Measurements from ENCODE around the gene GHR. TPM values are rescaled to one million over a fixed set of nuclear protein-coding genes. Genes with fewer than 3 reads are reported as not detected.

Gene GHR
- total and polyA plus RNA-seq, 2 of the 8 experiments (the other 6 are each of a cell fraction or from before 2014, with no cell fraction given), result 0.15 to 0.19 TPM

DNA sequence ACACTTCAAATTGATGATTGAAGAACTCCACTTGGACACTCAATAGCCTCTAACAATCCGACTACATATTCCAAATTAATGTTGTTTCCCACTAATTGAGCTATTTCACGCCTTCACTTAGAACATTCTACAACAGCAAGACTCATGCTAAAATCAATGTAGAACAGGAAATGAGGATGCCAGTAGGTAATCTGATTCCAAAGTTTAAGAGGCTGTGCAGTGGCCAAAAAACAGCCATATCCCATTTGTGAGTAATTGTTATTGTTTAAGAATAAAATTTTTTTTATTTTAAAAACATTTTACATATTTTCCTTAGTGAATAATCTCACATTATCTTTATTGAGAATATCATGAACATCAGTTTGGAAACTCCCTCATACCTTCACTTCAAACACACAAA, 35.7 kb upstream of the GHR start:
- no peak overlapping the region for H2AK5ac ChIP-seq (ENCODE audit: low read depth, low read length)
- H2BK12ac ChIP-seq (ENCODE audit: low read depth, low read length), result no peak overlapping the region
- no peak overlapping the region for H3K4me3 ChIP-seq (ENCODE audit: extremely low read depth in 1 of 4, insufficient read depth in 2 of 4, low read depth in 3 of 4, low read length in 4 of 4)
- FAIRE-seq (no peak), DNase-seq (ENCODE audit: low read depth in 1 of 2, low spot score in 2 of 2) (no peak)
- no peak overlapping the region for H3K9ac ChIP-seq (replicated peaks in 1 of 4; ENCODE audit: extremely low read depth in 1 of 4, low read depth in 3 of 4, low read length in 3 of 4)
- H3K79me1 ChIP-seq (ENCODE audit: low read depth, low read length), result no peaks in the 10 kb centered on the region
- H2BK120ac ChIP-seq (replicated peaks; ENCODE audit: low read depth, low read length), result no peak overlapping the region
- H3K23ac ChIP-seq (ENCODE audit: insufficient read length), result no peak overlapping the region
- no peak overlapping the region for H2BK15ac ChIP-seq (ENCODE audit: low read length)
- no peak overlapping the region for H3K27ac ChIP-seq (ENCODE audit: low read depth, low read length)
- H3K9me3 ChIP-seq (ENCODE audit: insufficient read depth in 2 of 2, low read depth in 1 of 2, low read length in 1 of 2), result peaks cover 2 to 5% of the 10 kb centered on the region in 2 experiments; a peak in 3 of 4 replicates
- CTCF ChIA-PET (ENCODE audit: partially characterized antibody), result interaction anchor here (1.5 kb wide), 1 partner anchor 37 kb away, joined by 5 read pairs; no protein-coding TSS in a partner anchor
- no peaks in the 10 kb centered on the region for H4K20me1 ChIP-seq (replicated peaks in 1 of 2; ENCODE audit: control insufficient read depth in 1 of 2, insufficient read depth in 2 of 2, low read length in 2 of 2)
- H3K23me2 ChIP-seq (ENCODE audit: low read depth, low read length), result no peaks in the 10 kb centered on the region
- H4K5ac ChIP-seq (ENCODE audit: insufficient read length, low read depth, low read length), result no peak overlapping the region
- H3K4ac ChIP-seq (replicated peaks; ENCODE audit: insufficient read length, low read depth, low read length), result no peak overlapping the region
- POLR2A ChIA-PET (ENCODE audit: partially characterized antibody), result no interaction called here
- H3K4me1 ChIP-seq (replicated peaks in 1 of 4; ENCODE audit: control insufficient read depth in 3 of 4, insufficient read depth in 4 of 4, low read length in 3 of 4), result no peaks in the 10 kb centered on the region
- no peak overlapping the region for H4K91ac ChIP-seq (replicated peaks; ENCODE audit: insufficient read length, low read length)
- no peak overlapping the region for H4K8ac ChIP-seq (ENCODE audit: extremely low read depth, insufficient read depth, low read length)
- H2BK20ac ChIP-seq (ENCODE audit: low read length), result no peak overlapping the region
- no peak overlapping the region for H3K18ac ChIP-seq (ENCODE audit: extremely low read depth, low read length)
- no peak overlapping the region for H2BK5ac ChIP-seq (ENCODE audit: low read depth, low read length)
- no peak overlapping the region for H3K4me2 ChIP-seq (ENCODE audit: insufficient read depth in 1 of 2, low read depth in 2 of 2, low read length in 2 of 2)
- no peaks in the 10 kb centered on the region for H3K27me3 ChIP-seq (replicated peaks in 1 of 4; ENCODE audit: control insufficient read depth in 3 of 4, extremely low read depth in 1 of 4, insufficient read depth in 3 of 4, low read length in 3 of 4)
- 98% methylated on average over 2 of the region's 2 CpGs; no CpG with 5 or more reads in 1 of the 2 experiments for WGBS, 2 experiments (ENCODE audit: extremely low coverage in 1 of 2, insufficient coverage in 1 of 2, insufficient read length in 1 of 2, insufficient replicate concordance in 2 of 2, low coverage in 1 of 2, low lambda C conversion rate in 2 of 2, missing lambda C conversion rate in 1 of 2)
- no peak overlapping the region for H2AFZ ChIP-seq (ENCODE audit: low read length)
- H3K14ac ChIP-seq (ENCODE audit: insufficient read length), result no peak overlapping the region
- no peak overlapping the region for H3K56ac ChIP-seq (replicated peaks; ENCODE audit: insufficient read length, low read depth, low read length)
- H3K36me3 ChIP-seq (ENCODE audit: control insufficient read depth in 2 of 4, insufficient read depth in 4 of 4, low read length in 3 of 4), result no peaks in the 10 kb centered on the region
- no peaks in the 10 kb centered on the region for H3K79me2 ChIP-seq (ENCODE audit: control insufficient read depth in 1 of 2, insufficient read depth in 2 of 2, low read length in 2 of 2)
- TF ChIP-seq NANOG (IDR thresholded peaks at IDR 0.05; ENCODE audit: insufficient read depth, low read depth, low read length, poor library complexity, severe bottlenecking), result no peak
- TF ChIP-seq SP2 (IDR thresholded peaks at IDR 0.05; ENCODE audit: low read length), result no peak
- TF ChIP-seq NRF1 (IDR thresholded peaks at IDR 0.05; ENCODE audit: low read depth, low read length), result no peak
- TF ChIP-seq TEAD4 (IDR thresholded peaks at IDR 0.05; ENCODE audit: low read depth, low read length), result no peak

Measured in H1 (cell line).